Gastrocnemius medialis (tissue), 4 donors: ENCODE data around the gene MC1R.

Source experiments
- POLR2A ChIP-seq, 2 donors: fragments of 450-650 bp; IDR thresholded peaks; one replicate each; pipeline ENCODE4 v1.6.1; 2017; ENCODE audit warnings: antibody characterized with exemption in 2 of 2, mild to moderate bottlenecking in 2 of 2, moderate library complexity in 2 of 2
- TF ChIP-seq, protein P1 (sequence below), 5 experiments: fragments of 450-650 bp in 3 of 5; fragments of 200-600 bp in 2 of 5; sonication (generic) in 2 of 5; IDR thresholded peaks in 4 of 5; conservative IDR thresholded peaks in 1 of 5; 1 replicate in 4 of 5; 2 replicates in 1 of 5; pipeline ENCODE4 v1.5.1; 2016 to 2019; ENCODE audit warnings: antibody characterized with exemption in 5 of 5, mild to moderate bottlenecking in 3 of 5, moderate library complexity in 3 of 5

- TF ChIP-seq, protein P1, sequence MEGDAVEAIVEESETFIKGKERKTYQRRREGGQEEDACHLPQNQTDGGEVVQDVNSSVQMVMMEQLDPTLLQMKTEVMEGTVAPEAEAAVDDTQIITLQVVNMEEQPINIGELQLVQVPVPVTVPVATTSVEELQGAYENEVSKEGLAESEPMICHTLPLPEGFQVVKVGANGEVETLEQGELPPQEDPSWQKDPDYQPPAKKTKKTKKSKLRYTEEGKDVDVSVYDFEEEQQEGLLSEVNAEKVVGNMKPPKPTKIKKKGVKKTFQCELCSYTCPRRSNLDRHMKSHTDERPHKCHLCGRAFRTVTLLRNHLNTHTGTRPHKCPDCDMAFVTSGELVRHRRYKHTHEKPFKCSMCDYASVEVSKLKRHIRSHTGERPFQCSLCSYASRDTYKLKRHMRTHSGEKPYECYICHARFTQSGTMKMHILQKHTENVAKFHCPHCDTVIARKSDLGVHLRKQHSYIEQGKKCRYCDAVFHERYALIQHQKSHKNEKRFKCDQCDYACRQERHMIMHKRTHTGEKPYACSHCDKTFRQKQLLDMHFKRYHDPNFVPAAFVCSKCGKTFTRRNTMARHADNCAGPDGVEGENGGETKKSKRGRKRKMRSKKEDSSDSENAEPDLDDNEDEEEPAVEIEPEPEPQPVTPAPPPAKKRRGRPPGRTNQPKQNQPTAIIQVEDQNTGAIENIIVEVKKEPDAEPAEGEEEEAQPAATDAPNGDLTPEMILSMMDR (IDR thresholded peaks at IDR 0.05 in 4 of 5, conservative IDR thresholded peaks at IDR 0.05 in 1 of 5): no peak
- TF ChIP-seq POLR2A (IDR thresholded peaks at IDR 0.05): no peak
Observed at GRCh38 chr16:89964201-89964600, 45.5 kb downstream of the MC1R start.
